ENCODE measurements around the gene SLC16A6.

GRCh38 chr17:68295086-68295485 is 4.2 kb upstream of the SLC16A6 start:
- TF ChIP-seq POLR2A (IDR thresholded peaks at IDR 0.05; ENCODE audit: low read depth, low read length) = no peak
- TF ChIP-seq TAF1 (IDR thresholded peaks at IDR 0.05; ENCODE audit: borderline replicate concordance, low read depth, low read length) = no peak

Data from GM12892 (cell line).